ENCODE measurements around the gene HIBADH. TPM values are rescaled to one million over a fixed set of nuclear protein-coding genes. Genes with fewer than 3 reads are reported as not detected.

Gene HIBADH
- polyA plus RNA-seq, 4 donors = 30.5 to 50.8 (median 46.8) TPM

DNA sequence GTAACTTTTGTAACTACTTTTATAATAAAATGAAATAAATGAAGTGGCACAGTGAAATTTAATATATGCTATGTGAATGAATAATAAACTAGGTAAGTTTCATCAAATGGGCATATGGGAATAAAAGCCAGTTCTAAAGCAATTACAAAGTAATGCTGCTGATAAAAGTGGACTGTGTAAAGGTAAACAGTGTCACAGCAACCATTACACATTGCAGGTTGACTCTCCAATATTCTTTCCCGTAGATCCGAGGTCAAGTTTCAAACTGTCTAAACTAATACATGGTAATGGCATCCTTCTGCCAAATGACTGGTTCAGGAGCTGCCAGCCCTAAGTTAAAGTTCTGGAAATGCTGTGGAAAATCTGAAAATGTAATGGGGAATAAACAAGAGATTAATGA is 6.0 kb downstream of the HIBADH start:
- Histone ChIP-seq H3K4me1 (ENCODE audit: control insufficient read depth in 3 of 3, insufficient read depth in 2 of 3, low read depth in 1 of 3, low read length in 2 of 3) (peaks cover 0 to 7% (median 3%) of the 10 kb centered on the region in 3 donors), H3K9me3 (ENCODE audit: control insufficient read depth in 2 of 2, insufficient read depth in 1 of 2, low read depth in 1 of 2, low read length in 1 of 2) (no peaks in the 10 kb centered on the region), H3K27ac (ENCODE audit: low read depth in 1 of 3, low read length in 2 of 3) (no peak overlapping the region), H3K4me3 (ENCODE audit: low read depth in 1 of 3, low read length in 3 of 3) (no peak overlapping the region), H3K36me3 (ENCODE audit: control insufficient read depth in 3 of 3, insufficient read depth in 2 of 3, low read depth in 1 of 3, low read length in 3 of 3) (peaks cover 0 to 13% (median 0%) of the 10 kb centered on the region in 3 donors), H3K27me3 (ENCODE audit: control insufficient read depth in 3 of 3, insufficient read depth in 3 of 3, low read length in 3 of 3) (no peaks in the 10 kb centered on the region)
- no peak for DNase-seq
- no peak for FAIRE-seq
- 13 to 57% (median 28%) methylated on average over 2 of the region's 2 CpGs for WGBS, 3 donors

- no peak for DNase-seq
- 94 to 100% (median 100%) methylated on average over 1 of the region's 1 CpG for WGBS, 3 donors
- no peak overlapping the region for H3K27ac ChIP-seq (ENCODE audit: low read depth in 1 of 3, low read length in 2 of 3)
- peaks cover 0 to 13% (median 0%) of the 10 kb centered on the region in 3 donors for H3K36me3 ChIP-seq (ENCODE audit: control insufficient read depth in 3 of 3, insufficient read depth in 2 of 3, low read depth in 1 of 3, low read length in 3 of 3)
- H3K27me3 ChIP-seq (ENCODE audit: control insufficient read depth in 3 of 3, insufficient read depth in 3 of 3, low read length in 3 of 3) = no peaks in the 10 kb centered on the region
- H3K4me3 ChIP-seq (ENCODE audit: low read depth in 1 of 3, low read length in 3 of 3) = no peak overlapping the region
- H3K4me1 ChIP-seq (ENCODE audit: control insufficient read depth in 3 of 3, insufficient read depth in 2 of 3, low read depth in 1 of 3, low read length in 2 of 3) = peaks cover 0 to 4% (median 0%) of the 10 kb centered on the region in 3 donors
- no peak for FAIRE-seq
- H3K9me3 ChIP-seq (ENCODE audit: control insufficient read depth in 2 of 2, insufficient read depth in 1 of 2, low read depth in 1 of 2, low read length in 1 of 2) = no peaks in the 10 kb centered on the region
Measured at GRCh38 chr7:27655184-27655583, 7.5 kb downstream of the HIBADH start.

DNA sequence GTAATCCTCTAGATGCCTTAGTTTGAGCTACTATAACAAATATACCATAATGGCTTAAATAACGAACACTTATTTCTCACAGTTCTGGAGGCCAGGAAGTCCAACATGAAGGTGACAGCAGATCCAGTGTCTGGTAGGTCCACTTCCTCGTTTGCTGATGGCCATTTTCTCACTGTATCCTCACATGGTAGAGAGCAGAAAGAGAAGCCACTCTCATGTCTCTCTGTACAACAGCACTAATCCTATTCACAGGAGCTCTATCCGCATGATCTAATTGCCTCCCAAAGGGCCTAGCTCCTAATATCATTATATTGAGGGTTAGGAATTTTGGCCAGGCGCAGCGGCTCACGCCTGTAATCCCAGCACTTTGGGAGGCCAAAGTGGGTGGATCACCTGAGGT is 10.2 kb downstream of the HIBADH start:
- FAIRE-seq = no peak
- 93% methylated on average over 6 of the region's 6 CpGs for WGBS, 3 donors
- DNase-seq = no peak
- H3K27me3 ChIP-seq (ENCODE audit: control insufficient read depth in 3 of 3, insufficient read depth in 3 of 3, low read length in 3 of 3) = no peaks in the 10 kb centered on the region
- no peak overlapping the region for H3K4me3 ChIP-seq (ENCODE audit: low read depth in 1 of 3, low read length in 3 of 3)
- H3K36me3 ChIP-seq (ENCODE audit: control insufficient read depth in 3 of 3, insufficient read depth in 2 of 3, low read depth in 1 of 3, low read length in 3 of 3) = peaks cover 0 to 8% (median 0%) of the 10 kb centered on the region in 3 donors
- peaks cover 0 to 4% (median 0%) of the 10 kb centered on the region in 3 donors for H3K4me1 ChIP-seq (ENCODE audit: control insufficient read depth in 3 of 3, insufficient read depth in 2 of 3, low read depth in 1 of 3, low read length in 2 of 3)
- H3K27ac ChIP-seq (ENCODE audit: low read depth in 1 of 3, low read length in 2 of 3) = no peak overlapping the region
- no peaks in the 10 kb centered on the region for H3K9me3 ChIP-seq (ENCODE audit: control insufficient read depth in 2 of 2, insufficient read depth in 1 of 2, low read depth in 1 of 2, low read length in 1 of 2)

GRCh38 chr7:27651702-27652101 is 11.0 kb downstream of the HIBADH start:
- no peak overlapping the region for H3K27ac ChIP-seq (ENCODE audit: low read depth in 1 of 3, low read length in 2 of 3)
- no peaks in the 10 kb centered on the region for H3K9me3 ChIP-seq (ENCODE audit: control insufficient read depth in 2 of 2, insufficient read depth in 1 of 2, low read depth in 1 of 2, low read length in 1 of 2)
- DNase-seq = no peak
- H3K4me3 ChIP-seq (ENCODE audit: low read depth in 1 of 3, low read length in 3 of 3) = no peak overlapping the region
- FAIRE-seq = no peak
- H3K36me3 ChIP-seq (ENCODE audit: control insufficient read depth in 3 of 3, insufficient read depth in 2 of 3, low read depth in 1 of 3, low read length in 3 of 3) = peaks cover 0 to 12% (median 0%) of the 10 kb centered on the region in 3 donors
- no peaks in the 10 kb centered on the region for H3K27me3 ChIP-seq (ENCODE audit: control insufficient read depth in 3 of 3, insufficient read depth in 3 of 3, low read length in 3 of 3)
- no peaks in the 10 kb centered on the region for H3K4me1 ChIP-seq (ENCODE audit: control insufficient read depth in 3 of 3, insufficient read depth in 2 of 3, low read depth in 1 of 3, low read length in 2 of 3)

GRCh38 chr7:27650283-27650682 is 12.4 kb downstream of the HIBADH start:
- Histone ChIP-seq H3K4me3 (ENCODE audit: low read depth in 1 of 3, low read length in 3 of 3) (no peak overlapping the region), H3K27ac (ENCODE audit: low read depth in 1 of 3, low read length in 2 of 3) (no peak overlapping the region), H3K27me3 (ENCODE audit: control insufficient read depth in 3 of 3, insufficient read depth in 3 of 3, low read length in 3 of 3) (no peaks in the 10 kb centered on the region), H3K4me1 (ENCODE audit: control insufficient read depth in 3 of 3, insufficient read depth in 2 of 3, low read depth in 1 of 3, low read length in 2 of 3) (no peaks in the 10 kb centered on the region), H3K9me3 (ENCODE audit: control insufficient read depth in 2 of 2, insufficient read depth in 1 of 2, low read depth in 1 of 2, low read length in 1 of 2) (no peaks in the 10 kb centered on the region), H3K36me3 (ENCODE audit: control insufficient read depth in 3 of 3, insufficient read depth in 2 of 3, low read depth in 1 of 3, low read length in 3 of 3) (peaks cover 0 to 16% (median 0%) of the 10 kb centered on the region in 3 donors)
- FAIRE-seq = no peak
- DNase-seq = no peak
- WGBS, 3 donors = 96 to 99% (median 97%) methylated on average over 4 of the region's 4 CpGs

GRCh38 chr7:27647489-27647888 is 15.2 kb downstream of the HIBADH start:
- no peaks in the 10 kb centered on the region for H3K9me3 ChIP-seq (ENCODE audit: control insufficient read depth in 2 of 2, insufficient read depth in 1 of 2, low read depth in 1 of 2, low read length in 1 of 2)
- no peak for FAIRE-seq
- H3K27me3 ChIP-seq (ENCODE audit: control insufficient read depth in 3 of 3, insufficient read depth in 3 of 3, low read length in 3 of 3) = no peaks in the 10 kb centered on the region
- DNase-seq = no peak
- no peak overlapping the region for H3K27ac ChIP-seq (ENCODE audit: low read depth in 1 of 3, low read length in 2 of 3)
- no peaks in the 10 kb centered on the region for H3K4me1 ChIP-seq (ENCODE audit: control insufficient read depth in 3 of 3, insufficient read depth in 2 of 3, low read depth in 1 of 3, low read length in 2 of 3)
- peaks cover 0 to 9% (median 0%) of the 10 kb centered on the region in 3 donors for H3K36me3 ChIP-seq (ENCODE audit: control insufficient read depth in 3 of 3, insufficient read depth in 2 of 3, low read depth in 1 of 3, low read length in 3 of 3)
- H3K4me3 ChIP-seq (ENCODE audit: low read depth in 1 of 3, low read length in 3 of 3) = no peak overlapping the region
- WGBS, 3 donors = 83 to 94% (median 87%) methylated on average over 1 of the region's 1 CpG

DNA sequence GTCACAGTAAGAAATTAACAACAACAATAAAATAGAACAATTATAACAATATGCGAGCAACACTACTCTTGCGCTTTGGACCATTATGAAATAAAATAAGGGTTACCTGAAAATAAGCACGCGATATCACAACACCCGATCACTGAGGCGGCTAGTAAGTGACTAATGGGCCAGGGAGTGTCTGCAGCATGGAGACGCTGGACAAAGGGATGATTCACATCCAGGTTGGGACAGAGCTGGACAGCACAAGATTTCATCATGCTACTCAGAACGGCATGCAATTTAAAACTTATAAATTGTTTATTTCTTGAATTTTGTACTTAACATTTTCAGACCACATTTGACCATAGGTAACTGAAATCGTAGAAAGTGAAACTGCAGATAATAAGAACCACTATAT is 15.6 kb downstream of the HIBADH start:
- H3K36me3 ChIP-seq (ENCODE audit: control insufficient read depth in 3 of 3, insufficient read depth in 2 of 3, low read depth in 1 of 3, low read length in 3 of 3) = peaks cover 0 to 8% (median 0%) of the 10 kb centered on the region in 3 donors
- no peaks in the 10 kb centered on the region for H3K9me3 ChIP-seq (ENCODE audit: control insufficient read depth in 2 of 2, insufficient read depth in 1 of 2, low read depth in 1 of 2, low read length in 1 of 2)
- no peak overlapping the region for H3K27ac ChIP-seq (ENCODE audit: low read depth in 1 of 3, low read length in 2 of 3)
- FAIRE-seq (no peak), DNase-seq (no peak)
- H3K27me3 ChIP-seq (ENCODE audit: control insufficient read depth in 3 of 3, insufficient read depth in 3 of 3, low read length in 3 of 3) = no peaks in the 10 kb centered on the region
- no peaks in the 10 kb centered on the region for H3K4me1 ChIP-seq (ENCODE audit: control insufficient read depth in 3 of 3, insufficient read depth in 2 of 3, low read depth in 1 of 3, low read length in 2 of 3)
- 88 to 96% (median 94%) methylated on average over 9 of the region's 9 CpGs for WGBS, 3 donors
- no peak overlapping the region for H3K4me3 ChIP-seq (ENCODE audit: low read depth in 1 of 3, low read length in 3 of 3)

DNA sequence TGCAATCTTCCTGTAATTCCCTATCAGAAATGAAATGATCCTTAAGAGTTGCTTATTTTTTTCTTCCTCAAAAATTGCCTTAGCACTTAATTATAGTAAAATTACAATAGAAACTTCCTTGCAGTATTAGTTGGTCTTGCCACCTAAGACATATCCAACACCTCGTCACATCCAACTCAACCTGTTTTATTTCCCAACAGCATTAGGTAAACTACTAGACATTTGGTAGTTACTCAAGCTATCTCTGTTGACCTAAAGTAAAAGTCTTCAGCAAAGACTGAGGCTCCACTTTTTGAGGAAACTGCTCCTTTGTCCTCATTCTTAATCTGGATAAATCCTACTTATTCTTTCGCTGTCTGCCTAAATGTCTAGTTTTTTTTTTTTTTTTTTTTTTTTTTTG is 20.4 kb downstream of the HIBADH start:
- Histone ChIP-seq H3K27ac (ENCODE audit: low read depth in 1 of 3, low read length in 2 of 3) (peak overlapping the region in 1 of 3 donors; percentile 47), H3K4me3 (ENCODE audit: low read depth in 1 of 3, low read length in 3 of 3) (peak overlapping the region in 1 of 3 donors; percentile 16), H3K27me3 (ENCODE audit: control insufficient read depth in 3 of 3, insufficient read depth in 3 of 3, low read length in 3 of 3) (no peaks in the 10 kb centered on the region), H3K9me3 (ENCODE audit: control insufficient read depth in 2 of 2, insufficient read depth in 1 of 2, low read depth in 1 of 2, low read length in 1 of 2) (no peaks in the 10 kb centered on the region), H3K4me1 (ENCODE audit: control insufficient read depth in 3 of 3, insufficient read depth in 2 of 3, low read depth in 1 of 3, low read length in 2 of 3) (peaks cover 0 to 18% (median 0%) of the 10 kb centered on the region in 3 donors), H3K36me3 (ENCODE audit: control insufficient read depth in 3 of 3, insufficient read depth in 2 of 3, low read depth in 1 of 3, low read length in 3 of 3) (peaks cover 0 to 12% (median 0%) of the 10 kb centered on the region in 3 donors)
- FAIRE-seq = no peak
- no peak for DNase-seq
- WGBS, 3 donors = 70 to 85% (median 72%) methylated on average over 2 of the region's 2 CpGs

GRCh38 chr7:27641581-27642230 is 21.0 kb downstream of the HIBADH start:
- peaks cover 0 to 8% (median 0%) of the 10 kb centered on the region in 3 donors for H3K36me3 ChIP-seq (ENCODE audit: control insufficient read depth in 3 of 3, insufficient read depth in 2 of 3, low read depth in 1 of 3, low read length in 3 of 3)
- H3K4me1 ChIP-seq (ENCODE audit: control insufficient read depth in 3 of 3, insufficient read depth in 2 of 3, low read depth in 1 of 3, low read length in 2 of 3) = peaks cover 0 to 18% (median under 1%) of the 10 kb centered on the region in 3 donors
- H3K27ac ChIP-seq (ENCODE audit: low read depth in 1 of 3, low read length in 2 of 3) = peak overlapping the region; percentile 47 to 72 (median 55)
- no peak for FAIRE-seq
- H3K4me3 ChIP-seq (ENCODE audit: low read depth in 1 of 3, low read length in 3 of 3) = peak overlapping the region in 1 of 3 donors; percentile 16
- no peaks in the 10 kb centered on the region for H3K27me3 ChIP-seq (ENCODE audit: control insufficient read depth in 3 of 3, insufficient read depth in 3 of 3, low read length in 3 of 3)
- peak; percentile 63 to 66 for DNase-seq
- no peaks in the 10 kb centered on the region for H3K9me3 ChIP-seq (ENCODE audit: control insufficient read depth in 2 of 2, insufficient read depth in 1 of 2, low read depth in 1 of 2, low read length in 1 of 2)
- 19 to 44% (median 21%) methylated on average over 4 of the region's 4 CpGs for WGBS, 3 donors
